Measurements from ENCODE around the gene ZNF329.

Gene ZNF329

GRCh38 chr19:58097349-58097748 is 53.2 kb downstream of the ZNF329 start:
- Mint-ChIP-seq H3K4me3 (peak overlapping the region; percentile 46), H3K4me1 (ENCODE audit: low read depth) (peaks cover 4% of the 10 kb centered on the region), H3K9me3 (peaks cover 36% of the 10 kb centered on the region), H3K36me3 (ENCODE audit: low read depth) (peaks cover 7% of the 10 kb centered on the region), H3K27me3 (ENCODE audit: low read depth) (no peaks in the 10 kb centered on the region), H3K27ac (peak overlapping the region; percentile 60)
- DNase-seq (ENCODE audit: low spot score) = no peak

- no peaks in the 10 kb centered on the region for H3K27me3 Mint-ChIP-seq (ENCODE audit: low read depth)
- H3K36me3 Mint-ChIP-seq (ENCODE audit: low read depth) = peaks cover 7% of the 10 kb centered on the region
- H3K4me3 Mint-ChIP-seq = peak overlapping the region; percentile 46
- no peak for DNase-seq (ENCODE audit: low spot score)
- peak overlapping the region; percentile 36 for H3K27ac Mint-ChIP-seq
- H3K4me1 Mint-ChIP-seq (ENCODE audit: low read depth) = peaks cover 4% of the 10 kb centered on the region
- peaks cover 35% of the 10 kb centered on the region for H3K9me3 Mint-ChIP-seq
Observed at GRCh38 chr19:58096884-58097283, 53.7 kb downstream of the ZNF329 start.

- DNase-seq (ENCODE audit: low spot score) = no peak
- no peak overlapping the region for H3K4me3 Mint-ChIP-seq
- no peaks in the 10 kb centered on the region for H3K27me3 Mint-ChIP-seq (ENCODE audit: low read depth)
- H3K9me3 Mint-ChIP-seq = peaks cover 40% of the 10 kb centered on the region
- peaks cover 4% of the 10 kb centered on the region for H3K4me1 Mint-ChIP-seq (ENCODE audit: low read depth)
- H3K36me3 Mint-ChIP-seq (ENCODE audit: low read depth) = peaks cover 7% of the 10 kb centered on the region
- no peak overlapping the region for H3K27ac Mint-ChIP-seq
Observed at GRCh38 chr19:58095328-58095727, 55.3 kb downstream of the ZNF329 start.

- Mint-ChIP-seq H3K4me3 (no peak overlapping the region), H3K4me1 (ENCODE audit: low read depth) (no peaks in the 10 kb centered on the region), H3K36me3 (ENCODE audit: low read depth) (peaks cover 4% of the 10 kb centered on the region), H3K27ac (no peak overlapping the region), H3K27me3 (ENCODE audit: low read depth) (no peaks in the 10 kb centered on the region), H3K9me3 (peaks cover 28% of the 10 kb centered on the region)
- no peak for DNase-seq (ENCODE audit: low spot score)
Observed at GRCh38 chr19:58093071-58093470, 57.5 kb downstream of the ZNF329 start.

- H3K9me3 Mint-ChIP-seq = peaks cover 20% of the 10 kb centered on the region
- no peak for DNase-seq (ENCODE audit: low spot score)
- H3K36me3 Mint-ChIP-seq (ENCODE audit: low read depth) = peaks cover 4% of the 10 kb centered on the region
- no peaks in the 10 kb centered on the region for H3K27me3 Mint-ChIP-seq (ENCODE audit: low read depth)
- H3K4me1 Mint-ChIP-seq (ENCODE audit: low read depth) = no peaks in the 10 kb centered on the region
- H3K4me3 Mint-ChIP-seq = no peak overlapping the region
- no peak overlapping the region for H3K27ac Mint-ChIP-seq
Observed at GRCh38 chr19:58091251-58091995, 59.2 kb downstream of the ZNF329 start.

- Mint-ChIP-seq H3K27me3 (ENCODE audit: low read depth) (no peaks in the 10 kb centered on the region), H3K4me1 (ENCODE audit: low read depth) (no peaks in the 10 kb centered on the region), H3K36me3 (ENCODE audit: low read depth) (peaks cover 2% of the 10 kb centered on the region), H3K9me3 (peaks cover 15% of the 10 kb centered on the region), H3K4me3 (no peak overlapping the region), H3K27ac (no peak overlapping the region)
- no peak for DNase-seq (ENCODE audit: low spot score)
Observed at GRCh38 chr19:58089846-58090245, 60.7 kb downstream of the ZNF329 start.

GRCh38 chr19:58088521-58089052 is 62.0 kb downstream of the ZNF329 start:
- no peak for DNase-seq (ENCODE audit: low spot score)
- Mint-ChIP-seq H3K9me3 (peaks cover 21% of the 10 kb centered on the region), H3K4me1 (ENCODE audit: low read depth) (no peaks in the 10 kb centered on the region), H3K27ac (no peak overlapping the region), H3K27me3 (ENCODE audit: low read depth) (no peaks in the 10 kb centered on the region), H3K4me3 (no peak overlapping the region), H3K36me3 (ENCODE audit: low read depth) (peaks cover 5% of the 10 kb centered on the region)

- no peak overlapping the region for H3K27ac Mint-ChIP-seq
- no peaks in the 10 kb centered on the region for H3K4me1 Mint-ChIP-seq (ENCODE audit: low read depth)
- no peak for DNase-seq (ENCODE audit: low spot score)
- H3K4me3 Mint-ChIP-seq = no peak overlapping the region
- peaks cover 3% of the 10 kb centered on the region for H3K36me3 Mint-ChIP-seq (ENCODE audit: low read depth)
- no peaks in the 10 kb centered on the region for H3K27me3 Mint-ChIP-seq (ENCODE audit: low read depth)
- peaks cover 19% of the 10 kb centered on the region for H3K9me3 Mint-ChIP-seq
Observed at GRCh38 chr19:58086825-58087710, 63.5 kb downstream of the ZNF329 start.

GRCh38 chr19:58085348-58085875 is 65.2 kb downstream of the ZNF329 start:
- peaks cover 3% of the 10 kb centered on the region for H3K36me3 Mint-ChIP-seq (ENCODE audit: low read depth)
- no peak overlapping the region for H3K4me3 Mint-ChIP-seq
- DNase-seq (ENCODE audit: low spot score) = no peak
- H3K27ac Mint-ChIP-seq = no peak overlapping the region
- no peaks in the 10 kb centered on the region for H3K4me1 Mint-ChIP-seq (ENCODE audit: low read depth)
- no peaks in the 10 kb centered on the region for H3K27me3 Mint-ChIP-seq (ENCODE audit: low read depth)
- H3K9me3 Mint-ChIP-seq = peaks cover 24% of the 10 kb centered on the region

- Mint-ChIP-seq H3K27me3 (ENCODE audit: low read depth) (no peaks in the 10 kb centered on the region), H3K9me3 (peaks cover 30% of the 10 kb centered on the region), H3K27ac (no peak overlapping the region), H3K36me3 (ENCODE audit: low read depth) (peaks cover 3% of the 10 kb centered on the region), H3K4me1 (ENCODE audit: low read depth) (no peaks in the 10 kb centered on the region), H3K4me3 (no peak overlapping the region)
- DNase-seq (ENCODE audit: low spot score) = no peak
Observed at GRCh38 chr19:58084596-58085347, 65.8 kb downstream of the ZNF329 start.

- H3K4me3 Mint-ChIP-seq = no peak overlapping the region
- no peaks in the 10 kb centered on the region for H3K27me3 Mint-ChIP-seq (ENCODE audit: low read depth)
- no peak overlapping the region for H3K27ac Mint-ChIP-seq
- H3K4me1 Mint-ChIP-seq (ENCODE audit: low read depth) = no peaks in the 10 kb centered on the region
- peaks cover 3% of the 10 kb centered on the region for H3K36me3 Mint-ChIP-seq (ENCODE audit: low read depth)
- H3K9me3 Mint-ChIP-seq = peaks cover 42% of the 10 kb centered on the region
- no peak for DNase-seq (ENCODE audit: low spot score)
Observed at GRCh38 chr19:58083021-58083420, 67.6 kb downstream of the ZNF329 start.

GRCh38 chr19:58079792-58080191 is 70.8 kb downstream of the ZNF329 start:
- Mint-ChIP-seq H3K36me3 (ENCODE audit: low read depth) (peaks cover 3% of the 10 kb centered on the region), H3K4me3 (no peak overlapping the region), H3K9me3 (peaks cover 57% of the 10 kb centered on the region), H3K27me3 (ENCODE audit: low read depth) (no peaks in the 10 kb centered on the region), H3K4me1 (ENCODE audit: low read depth) (no peaks in the 10 kb centered on the region), H3K27ac (no peak overlapping the region)
- no peak for DNase-seq (ENCODE audit: low spot score)

Data from T-helper 2 cell treated with Interferon-gamma antibody and Interleukin-4, amounts not matched to agents 5 μg/mL and 100 μg/mL, for 36 hours (primary cell).